SK-N-SH (cell line): ENCODE results near the gene KPTN.

ENCODE experiments used
- CTCF ChIP-seq: fragments of 200-600 bp; sonication (generic); IDR thresholded peaks from 2 replicates; pipeline ENCODE4 v1.6.1; 2017; ENCODE audit warnings: antibody characterized with exemption, mild to moderate bottlenecking, moderate library complexity
- EP300 ChIP-seq, 2 experiments: IDR thresholded peaks; 2 replicates each; pipeline versions ENCODE4 v1.4.0 to v1.6.1; 2012; ENCODE audit warnings: borderline replicate concordance in 1 of 2, low read depth in 1 of 2, low read length in 1 of 2
- EZH2phosphoT487 ChIP-seq: fragments of 200-600 bp; sonication (generic); IDR thresholded peaks from 2 replicates; pipeline ENCODE4 v1.6.1; 2017; ENCODE audit warnings: low read depth, mixed run types, mild to moderate bottlenecking, antibody characterized with exemption, moderate library complexity, borderline replicate concordance
- GABPA ChIP-seq: IDR thresholded peaks from 2 replicates; pipeline ENCODE4 v1.4.0; 2012; ENCODE audit warnings: low read depth, mild to moderate bottlenecking
- JUND ChIP-seq: IDR thresholded peaks from 2 replicates; pipeline ENCODE4 v1.4.0; 2012
- POLR2AphosphoS5 ChIP-seq: IDR thresholded peaks from 2 replicates; pipeline ENCODE4 v1.6.1; 2012; ENCODE audit warnings: low read depth, low read length
- RFX5 ChIP-seq: IDR thresholded peaks from 2 replicates; pipeline ENCODE4 v1.6.1; 2012; ENCODE audit warnings: mild to moderate bottlenecking, improper control_type of control experiment, low read length
- SMC3 ChIP-seq: IDR thresholded peaks from 2 replicates; pipeline ENCODE4 v1.6.1; 2012; ENCODE audit warnings: low read depth, low read length, improper control_type of control experiment
- USF2 ChIP-seq: fragments of 150-350 bp; IDR thresholded peaks from 2 replicates; pipeline ENCODE4 v1.6.1; 2017; ENCODE audit warnings: antibody characterized with exemption, low read length, low read depth, borderline replicate concordance

GRCh38 chr19:47432499-47432898 lies 51.5 kb downstream of the KPTN start:
- no peak for TF ChIP-seq CTCF
- TF ChIP-seq EP300 (IDR thresholded peaks at IDR 0.05; ENCODE audit: borderline replicate concordance in 1 of 2, low read depth in 1 of 2, low read length in 1 of 2): no peak
- TF ChIP-seq GABPA: no peak
- no peak for TF ChIP-seq POLR2AphosphoS5
- no peak for TF ChIP-seq RFX5
- no peak for TF ChIP-seq USF2
- no peak for TF ChIP-seq EZH2phosphoT487
- TF ChIP-seq JUND: no peak
- no peak for TF ChIP-seq SMC3
